ENCODE measurements around the gene NDUFA5.
"Not testable (repeated sequence)": the region's sequence is repeated elsewhere in the genome, so short reads cannot be mapped to it uniquely, and the experiment has no call there.

DNA sequence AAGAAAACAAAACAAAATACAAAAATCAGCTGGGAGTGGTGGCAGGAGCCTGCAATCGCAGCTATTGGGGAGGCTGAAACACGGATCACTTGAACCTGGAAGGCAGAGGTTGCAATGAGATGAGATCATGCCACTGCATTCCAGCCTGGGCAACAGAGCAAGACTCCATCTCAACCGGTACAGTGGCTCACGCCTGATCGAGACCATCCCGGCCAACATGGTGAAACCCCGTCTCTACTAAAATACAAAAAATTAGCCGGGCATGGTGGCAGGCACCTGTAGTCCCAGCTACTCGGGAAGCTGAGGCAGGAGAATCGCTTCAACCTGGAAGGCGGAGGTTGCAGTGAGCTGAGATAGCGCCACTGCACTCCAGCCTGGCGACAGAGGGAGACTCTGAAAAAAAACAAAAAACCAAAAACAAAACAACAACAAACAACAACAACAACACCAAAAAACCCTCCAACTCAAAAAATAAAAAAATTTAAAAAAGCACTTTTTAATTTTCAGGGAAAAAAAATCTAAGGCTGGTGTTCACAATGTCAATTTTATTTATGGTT is 27.5 kb downstream of the NDUFA5 start:
- not testable (repeated sequence) for TF ChIP-seq ZNF292 (tag by site-specific recombination; IDR thresholded peaks at IDR 0.05; ENCODE audit: borderline replicate concordance, low read depth); ZSCAN16 (tag by site-specific recombination; IDR thresholded peaks at IDR 0.05); ZNF391 (tag by site-specific recombination; IDR thresholded peaks at IDR 0.05; ENCODE audit: borderline replicate concordance, low read depth); ZNF394 (tag by site-specific recombination; IDR thresholded peaks at IDR 0.05; ENCODE audit: borderline replicate concordance); ZNF76 (tag by site-specific recombination; IDR thresholded peaks at IDR 0.05; ENCODE audit: borderline replicate concordance, low read depth); ZNF221 (tag by site-specific recombination; IDR thresholded peaks at IDR 0.05; ENCODE audit: borderline replicate concordance); ZNF701 (tag by site-specific recombination; IDR thresholded peaks at IDR 0.05); ZNF530 (tag by site-specific recombination; IDR thresholded peaks at IDR 0.05; ENCODE audit: low read depth); ZNF10 (tag by site-specific recombination; IDR thresholded peaks at IDR 0.05)
- TF ChIP-seq, protein P1, sequence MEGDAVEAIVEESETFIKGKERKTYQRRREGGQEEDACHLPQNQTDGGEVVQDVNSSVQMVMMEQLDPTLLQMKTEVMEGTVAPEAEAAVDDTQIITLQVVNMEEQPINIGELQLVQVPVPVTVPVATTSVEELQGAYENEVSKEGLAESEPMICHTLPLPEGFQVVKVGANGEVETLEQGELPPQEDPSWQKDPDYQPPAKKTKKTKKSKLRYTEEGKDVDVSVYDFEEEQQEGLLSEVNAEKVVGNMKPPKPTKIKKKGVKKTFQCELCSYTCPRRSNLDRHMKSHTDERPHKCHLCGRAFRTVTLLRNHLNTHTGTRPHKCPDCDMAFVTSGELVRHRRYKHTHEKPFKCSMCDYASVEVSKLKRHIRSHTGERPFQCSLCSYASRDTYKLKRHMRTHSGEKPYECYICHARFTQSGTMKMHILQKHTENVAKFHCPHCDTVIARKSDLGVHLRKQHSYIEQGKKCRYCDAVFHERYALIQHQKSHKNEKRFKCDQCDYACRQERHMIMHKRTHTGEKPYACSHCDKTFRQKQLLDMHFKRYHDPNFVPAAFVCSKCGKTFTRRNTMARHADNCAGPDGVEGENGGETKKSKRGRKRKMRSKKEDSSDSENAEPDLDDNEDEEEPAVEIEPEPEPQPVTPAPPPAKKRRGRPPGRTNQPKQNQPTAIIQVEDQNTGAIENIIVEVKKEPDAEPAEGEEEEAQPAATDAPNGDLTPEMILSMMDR (tag by site-specific recombination; IDR thresholded peaks at IDR 0.05), result not testable (repeated sequence)
- TF ChIP-seq, protein P2, sequence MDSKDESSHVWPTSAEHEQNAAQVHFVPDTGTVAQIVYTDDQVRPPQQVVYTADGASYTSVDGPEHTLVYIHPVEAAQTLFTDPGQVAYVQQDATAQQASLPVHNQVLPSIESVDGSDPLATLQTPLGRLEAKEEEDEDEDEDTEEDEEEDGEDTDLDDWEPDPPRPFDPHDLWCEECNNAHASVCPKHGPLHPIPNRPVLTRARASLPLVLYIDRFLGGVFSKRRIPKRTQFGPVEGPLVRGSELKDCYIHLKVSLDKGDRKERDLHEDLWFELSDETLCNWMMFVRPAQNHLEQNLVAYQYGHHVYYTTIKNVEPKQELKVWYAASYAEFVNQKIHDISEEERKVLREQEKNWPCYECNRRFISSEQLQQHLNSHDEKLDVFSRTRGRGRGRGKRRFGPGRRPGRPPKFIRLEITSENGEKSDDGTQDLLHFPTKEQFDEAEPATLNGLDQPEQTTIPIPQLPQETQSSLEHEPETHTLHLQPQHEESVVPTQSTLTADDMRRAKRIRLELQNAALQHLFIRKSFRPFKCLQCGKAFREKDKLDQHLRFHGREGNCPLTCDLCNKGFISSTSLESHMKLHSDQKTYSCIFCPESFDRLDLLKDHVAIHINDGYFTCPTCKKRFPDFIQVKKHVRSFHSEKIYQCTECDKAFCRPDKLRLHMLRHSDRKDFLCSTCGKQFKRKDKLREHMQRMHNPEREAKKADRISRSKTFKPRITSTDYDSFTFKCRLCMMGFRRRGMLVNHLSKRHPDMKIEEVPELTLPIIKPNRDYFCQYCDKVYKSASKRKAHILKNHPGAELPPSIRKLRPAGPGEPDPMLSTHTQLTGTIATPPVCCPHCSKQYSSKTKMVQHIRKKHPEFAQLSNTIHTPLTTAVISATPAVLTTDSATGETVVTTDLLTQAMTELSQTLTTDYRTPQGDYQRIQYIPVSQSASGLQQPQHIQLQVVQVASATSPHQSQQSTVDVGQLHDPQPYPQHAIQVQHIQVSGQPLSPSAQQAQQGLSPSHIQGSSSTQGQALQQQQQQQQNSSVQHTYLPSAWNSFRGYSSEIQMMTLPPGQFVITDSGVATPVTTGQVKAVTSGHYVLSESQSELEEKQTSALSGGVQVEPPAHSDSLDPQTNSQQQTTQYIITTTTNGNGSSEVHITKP (tag by site-specific recombination; IDR thresholded peaks at IDR 0.05), result not testable (repeated sequence)
- TF ChIP-seq, protein P3, sequence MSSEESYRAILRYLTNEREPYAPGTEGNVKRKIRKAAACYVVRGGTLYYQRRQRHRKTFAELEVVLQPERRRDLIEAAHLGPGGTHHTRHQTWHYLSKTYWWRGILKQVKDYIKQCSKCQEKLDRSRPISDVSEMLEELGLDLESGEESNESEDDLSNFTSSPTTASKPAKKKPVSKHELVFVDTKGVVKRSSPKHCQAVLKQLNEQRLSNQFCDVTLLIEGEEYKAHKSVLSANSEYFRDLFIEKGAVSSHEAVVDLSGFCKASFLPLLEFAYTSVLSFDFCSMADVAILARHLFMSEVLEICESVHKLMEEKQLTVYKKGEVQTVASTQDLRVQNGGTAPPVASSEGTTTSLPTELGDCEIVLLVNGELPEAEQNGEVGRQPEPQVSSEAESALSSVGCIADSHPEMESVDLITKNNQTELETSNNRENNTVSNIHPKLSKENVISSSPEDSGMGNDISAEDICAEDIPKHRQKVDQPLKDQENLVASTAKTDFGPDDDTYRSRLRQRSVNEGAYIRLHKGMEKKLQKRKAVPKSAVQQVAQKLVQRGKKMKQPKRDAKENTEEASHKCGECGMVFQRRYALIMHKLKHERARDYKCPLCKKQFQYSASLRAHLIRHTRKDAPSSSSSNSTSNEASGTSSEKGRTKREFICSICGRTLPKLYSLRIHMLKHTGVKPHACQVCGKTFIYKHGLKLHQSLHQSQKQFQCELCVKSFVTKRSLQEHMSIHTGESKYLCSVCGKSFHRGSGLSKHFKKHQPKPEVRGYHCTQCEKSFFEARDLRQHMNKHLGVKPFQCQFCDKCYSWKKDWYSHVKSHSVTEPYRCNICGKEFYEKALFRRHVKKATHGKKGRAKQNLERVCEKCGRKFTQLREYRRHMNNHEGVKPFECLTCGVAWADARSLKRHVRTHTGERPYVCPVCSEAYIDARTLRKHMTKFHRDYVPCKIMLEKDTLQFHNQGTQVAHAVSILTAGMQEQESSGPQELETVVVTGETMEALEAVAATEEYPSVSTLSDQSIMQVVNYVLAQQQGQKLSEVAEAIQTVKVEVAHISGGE (tag by site-specific recombination; conservative IDR thresholded peaks at IDR 0.05; ENCODE audit: low read depth), result not testable (repeated sequence)

All from HEK293 (cell line).